Measurements from ENCODE around the gene DGKG.

The DGKG gene

GRCh38 chr3:186108941-186109865 is 252.8 kb downstream of the DGKG start, which contains the start of gene ETV5:
TSS of gene ETV5 (minus strand) at chr3:186109089. CDS start at chr3:186105868, 3,221 bp downstream.
- DNase-seq (ENCODE audit: low spot score) = peak; percentile 98

- DNase-seq (ENCODE audit: low spot score) = peak; percentile 76
Observed at GRCh38 chr3:186108106-186108940, 253.7 kb downstream of the DGKG start.

GRCh38 chr3:186107215-186108105 is 254.6 kb downstream of the DGKG start:
- peak; percentile 73 for DNase-seq (ENCODE audit: low spot score)

- DNase-seq (ENCODE audit: low spot score) = no peak
Observed at GRCh38 chr3:186105543-186105942, 256.5 kb downstream of the DGKG start.

GRCh38 chr3:186102687-186103086 is 259.3 kb downstream of the DGKG start:
- no peak for DNase-seq (ENCODE audit: low spot score)

GRCh38 chr3:186100398-186100797 is 261.6 kb downstream of the DGKG start:
- DNase-seq (ENCODE audit: low spot score) = no peak

GRCh38 chr3:186099178-186099577 is 262.9 kb downstream of the DGKG start:
- no peak for DNase-seq (ENCODE audit: low spot score)

- no peak for DNase-seq (ENCODE audit: low spot score)
Observed at GRCh38 chr3:186098740-186099139, 263.3 kb downstream of the DGKG start.

- peak; percentile 87 for DNase-seq (ENCODE audit: low spot score)
Observed at GRCh38 chr3:186097663-186098451, 264.2 kb downstream of the DGKG start.

- DNase-seq (ENCODE audit: low spot score) = peak; percentile 36
Observed at GRCh38 chr3:186097317-186097662, 264.7 kb downstream of the DGKG start.

Measured in iPS-NIHi11 (cell line).